H1 (cell line): Measurements from ENCODE around the gene TBRG4. TPM values are rescaled to one million over a fixed set of nuclear protein-coding genes. Genes with fewer than 3 reads are reported as not detected.

Experiments
- CTCF ChIA-PET: fragments of 300-600 bp; sonication (Branson Sonifier 250); formaldehyde crosslinking; loops from one replicate; lab custom pipeline; 2021; ENCODE audit not compliant: partially characterized antibody; lab: Charles Lee
- POLR2A ChIA-PET: fragments of 300-600 bp; sonication (Branson Sonifier 250); formaldehyde crosslinking; loops from one replicate; lab custom pipeline; 2021; ENCODE audit warnings: inconsistent platforms; ENCODE audit not compliant: partially characterized antibody; lab: Charles Lee
- DNase-seq, 2 experiments: peaks; one replicate each; pipeline versions ENCODE4 v3.0.0 to v3.0.0-alpha.2; 2010 to 2022; ENCODE audit warnings: low spot score in 2 of 2, low read depth in 1 of 2, mixed read lengths in 1 of 2
- FAIRE-seq: peaks from 2 replicates; lab custom pipeline; 2011; peaks lifted over from hg19 to GRCh38; lab: Jason Lieb, UNC
- H2AFZ ChIP-seq: 2 replicates; pipeline ENCODE4 v1.8.1; 2012; ENCODE audit warnings: low read length, inconsistent platforms
- H2AK5ac ChIP-seq: 2 replicates; pipeline ENCODE4 v1.6.1; 2013; ENCODE audit warnings: low read depth, low read length
- H2BK120ac ChIP-seq: replicated peaks from 2 replicates; pipeline ENCODE3; 2013; ENCODE audit warnings: low read depth, low read length, inconsistent platforms
- H2BK12ac ChIP-seq: 2 replicates; pipeline ENCODE4 v1.6.1; 2013; ENCODE audit warnings: low read depth, low read length
- H2BK15ac ChIP-seq: 2 replicates; pipeline ENCODE4 v1.6.1; 2013; ENCODE audit warnings: low read length
- H2BK20ac ChIP-seq: 2 replicates; pipeline ENCODE4 v1.6.1; 2013; ENCODE audit warnings: low read length
- H2BK5ac ChIP-seq: 2 replicates; pipeline ENCODE4 v1.6.1; 2013; ENCODE audit warnings: low read depth, low read length
- H3K14ac ChIP-seq: 2 replicates; pipeline ENCODE4 v1.6.1; 2013; ENCODE audit warnings: inconsistent platforms; ENCODE audit not compliant: insufficient read length
- H3K18ac ChIP-seq: 2 replicates; pipeline ENCODE4 v1.6.1; 2013; ENCODE audit warnings: low read length; ENCODE audit errors: extremely low read depth
- H3K23ac ChIP-seq: 2 replicates; pipeline ENCODE4 v1.6.1; 2013; ENCODE audit warnings: inconsistent platforms; ENCODE audit not compliant: insufficient read length
- H3K23me2 ChIP-seq: 2 replicates; pipeline ENCODE4 v1.6.1; 2013; ENCODE audit warnings: low read depth, low read length
- H3K27ac ChIP-seq: 2 replicates; pipeline ENCODE4 v1.6.1; 2011; ENCODE audit warnings: low read depth, low read length, inconsistent platforms
- H3K27me3 ChIP-seq, 4 experiments: replicated peaks in 1 of 4; 1 replicate in 1 of 4; 2 replicates in 3 of 4; pipeline versions ENCODE4 v1.6.1 to v1.8.1; 2011 to 2013; ENCODE audit warnings: low read length in 3 of 4, mild to moderate bottlenecking in 3 of 4, inconsistent platforms in 2 of 4, mixed read lengths in 2 of 4, moderate library complexity in 1 of 4; ENCODE audit not compliant: control insufficient read depth in 3 of 4, insufficient read depth in 3 of 4; ENCODE audit errors: extremely low read depth in 1 of 4
- H3K36me3 ChIP-seq, 4 experiments: 2 replicates each; pipeline versions ENCODE4 v1.6.1 to v1.8.1; 2011 to 2013; ENCODE audit warnings: mild to moderate bottlenecking in 4 of 4, low read length in 3 of 4, moderate library complexity in 2 of 4, control low read depth in 1 of 4, inconsistent platforms in 1 of 4; ENCODE audit not compliant: insufficient read depth in 4 of 4, control insufficient read depth in 2 of 4
- H3K4ac ChIP-seq: replicated peaks from 2 replicates; pipeline ENCODE3; 2013; ENCODE audit warnings: low read length, low read depth, mixed read lengths, inconsistent platforms; ENCODE audit not compliant: insufficient read length
- H3K4me1 ChIP-seq, 4 experiments: replicated peaks in 1 of 4; 1 replicate in 1 of 4; 2 replicates in 3 of 4; pipeline versions ENCODE4 v1.6.1 to v1.8.1; 2011 to 2013; ENCODE audit warnings: low read length in 3 of 4, inconsistent platforms in 2 of 4, mixed read lengths in 1 of 4; ENCODE audit not compliant: insufficient read depth in 4 of 4, control insufficient read depth in 3 of 4
- H3K4me2 ChIP-seq, 2 experiments: 2 replicates each; pipeline versions ENCODE4 v1.6.1 to v1.8.1; 2011 to 2013; ENCODE audit warnings: low read depth in 2 of 2, low read length in 2 of 2, control low read depth in 1 of 2, inconsistent platforms in 1 of 2, mild to moderate bottlenecking in 1 of 2; ENCODE audit not compliant: insufficient read depth in 1 of 2
- H3K4me3 ChIP-seq, 4 experiments: fragments of 200-600, 300-600 bp in 1 of 4; sonication (generic), shearing (Covaris generic), sonication (Bioruptor Twin) in 1 of 4; 2 replicates each; pipeline versions ENCODE4 v1.5.1 to v1.8.1; 2011 to 2016; ENCODE audit warnings: low read length in 4 of 4, low read depth in 3 of 4, control low read depth in 2 of 4, inconsistent platforms in 2 of 4, mild to moderate bottlenecking in 2 of 4, mixed read lengths in 1 of 4, moderate library complexity in 1 of 4; ENCODE audit not compliant: insufficient read depth in 2 of 4; ENCODE audit errors: extremely low read depth in 1 of 4
- H3K56ac ChIP-seq: replicated peaks from 2 replicates; pipeline ENCODE3; 2013; ENCODE audit warnings: low read depth, mild to moderate bottlenecking, mixed read lengths, low read length, inconsistent platforms; ENCODE audit not compliant: insufficient read length
- H3K79me1 ChIP-seq: 2 replicates; pipeline ENCODE4 v1.6.1; 2013; ENCODE audit warnings: low read depth, low read length, control low read depth
- H3K79me2 ChIP-seq, 2 experiments: 2 replicates each; pipeline versions ENCODE4 v1.6.1 to v1.8.1; 2012 to 2013; ENCODE audit warnings: low read length in 2 of 2, mild to moderate bottlenecking in 2 of 2, inconsistent platforms in 1 of 2; ENCODE audit not compliant: insufficient read depth in 2 of 2, control insufficient read depth in 1 of 2
- H3K9ac ChIP-seq, 4 experiments: replicated peaks in 1 of 4; 1 replicate in 1 of 4; 2 replicates in 3 of 4; pipeline versions ENCODE4 v1.6.1 to v1.8.1; 2011 to 2013; ENCODE audit warnings: low read depth in 3 of 4, low read length in 3 of 4, control low read depth in 2 of 4, mild to moderate bottlenecking in 2 of 4, moderate library complexity in 2 of 4, inconsistent platforms in 1 of 4; ENCODE audit errors: extremely low read depth in 1 of 4
- H3K9me3 ChIP-seq, 2 experiments: 2 replicates each; pipeline versions ENCODE4 v1.6.1 to v1.8.1; 2012 to 2013; ENCODE audit warnings: mild to moderate bottlenecking in 2 of 2, moderate library complexity in 2 of 2, control low read depth in 1 of 2, inconsistent platforms in 1 of 2, low read depth in 1 of 2, low read length in 1 of 2, mixed read lengths in 1 of 2; ENCODE audit not compliant: insufficient read depth in 2 of 2
- H4K20me1 ChIP-seq, 2 experiments: replicated peaks in 1 of 2; 2 replicates each; pipeline versions ENCODE3 to v1.8.1; 2011 to 2013; ENCODE audit warnings: inconsistent platforms in 2 of 2, low read length in 2 of 2, mild to moderate bottlenecking in 1 of 2; ENCODE audit not compliant: insufficient read depth in 2 of 2, control insufficient read depth in 1 of 2
- H4K5ac ChIP-seq: 2 replicates; pipeline ENCODE4 v1.6.1; 2013; ENCODE audit warnings: low read length, low read depth, mixed read lengths, inconsistent platforms; ENCODE audit not compliant: insufficient read length
- H4K8ac ChIP-seq: 2 replicates; pipeline ENCODE4 v1.8.0; 2013; ENCODE audit warnings: mild to moderate bottlenecking, moderate library complexity, low read length, inconsistent platforms; ENCODE audit not compliant: insufficient read depth; ENCODE audit errors: extremely low read depth
- H4K91ac ChIP-seq: replicated peaks from 2 replicates; pipeline ENCODE3; 2013; ENCODE audit warnings: low read length, mixed read lengths, inconsistent platforms; ENCODE audit not compliant: insufficient read length
- BACH1 ChIP-seq: IDR thresholded peaks from 2 replicates; pipeline ENCODE4 v1.6.1; 2012; ENCODE audit warnings: low read length, improper control_type of control experiment
- EGR1 ChIP-seq: IDR thresholded peaks from 2 replicates; pipeline ENCODE4 v1.6.1; 2011; ENCODE audit warnings: low read depth, low read length, borderline replicate concordance
- GTF2F1 ChIP-seq: IDR thresholded peaks from 2 replicates; pipeline ENCODE4 v1.6.1; 2012; ENCODE audit warnings: low read depth, low read length, improper control_type of control experiment, borderline replicate concordance
- KDM4A ChIP-seq: IDR thresholded peaks from one replicate; pipeline ENCODE4 v1.7.1; 2012; ENCODE audit warnings: low read depth, mild to moderate bottlenecking, moderate library complexity, low read length, inconsistent platforms; ENCODE audit not compliant: severe bottlenecking
- MAFK ChIP-seq: IDR thresholded peaks from 2 replicates; pipeline ENCODE4 v1.6.1; 2012; ENCODE audit warnings: low read depth, mild to moderate bottlenecking, improper control_type of control experiment, low read length
- RNF2 ChIP-seq: fragments of 200-900, 300-1000 bp; sonication (generic); IDR thresholded peaks from 2 replicates; pipeline ENCODE4 v1.7.1; 2016; ENCODE audit warnings: borderline replicate concordance, low read depth, mild to moderate bottlenecking, antibody characterized with exemption, low read length; ENCODE audit not compliant: poor library complexity, severe bottlenecking; ENCODE audit errors: missing control alignments
- SIX5 ChIP-seq: IDR thresholded peaks from 2 replicates; pipeline ENCODE4 v1.6.1; 2011; ENCODE audit warnings: mild to moderate bottlenecking, low read depth, low read length
- SP2 ChIP-seq: IDR thresholded peaks from 2 replicates; pipeline ENCODE4 v1.6.1; 2012; ENCODE audit warnings: mild to moderate bottlenecking, low read length, inconsistent platforms
- WGBS, 2 experiments: shearing (Covaris generic) in 1 of 2; methylation state at CpG; one replicate each; pipeline versions ENCODE4 v1.1.6 to v1.1.7; 2013 to 2015; ENCODE audit warnings: low lambda C conversion rate in 2 of 2, mixed read lengths in 2 of 2, inconsistent platforms in 1 of 2, low coverage in 1 of 2, missing lambda C conversion rate in 1 of 2; ENCODE audit not compliant: insufficient replicate concordance in 2 of 2, insufficient coverage in 1 of 2, insufficient read length in 1 of 2; ENCODE audit errors: extremely low coverage in 1 of 2, missing lambda C conversion rate in 1 of 2; 5-methylcytosine and 5-hydroxymethylcytosine counted together
- polyA plus RNA-seq, 7 experiments: library from polyadenylated mRNA; depleted of rRNA in 3 of 7; stranded (reverse) in 5 of 7; unstranded in 2 of 7; fragments of >200 nt in 5 of 7; fragments of 200-250 nt in 2 of 7; gene quantifications; 1 replicate in 5 of 7; 2 replicates in 1 of 7; 4 replicates in 1 of 7; pipeline versions ENCODE4 v1.2.1 to v1.2.3, GENCODE V29; 2011 to 2013; ENCODE audit warnings: missing spikeins in 2 of 7, mixed read lengths in 2 of 7
- total RNA-seq: library from RNA; stranded (reverse); fragmentation: NEBNext Ultra II Directional; extraction: Animal tissue kit (Norgen Biotek cat#: 25700); gene quantifications from 2 replicates; pipeline ENCODE4 v1.2.1, GENCODE V29; 2021
- TF ChIP-seq, protein P1 (sequence below): IDR thresholded peaks from 2 replicates; pipeline ENCODE4 v1.6.1; 2012; ENCODE audit warnings: inconsistent platforms

Gene TBRG4
- total and polyA plus RNA-seq, 2 of the 8 experiments (the other 6 are each of a cell fraction or from before 2014, with no cell fraction given), result 110 to 137 TPM

DNA sequence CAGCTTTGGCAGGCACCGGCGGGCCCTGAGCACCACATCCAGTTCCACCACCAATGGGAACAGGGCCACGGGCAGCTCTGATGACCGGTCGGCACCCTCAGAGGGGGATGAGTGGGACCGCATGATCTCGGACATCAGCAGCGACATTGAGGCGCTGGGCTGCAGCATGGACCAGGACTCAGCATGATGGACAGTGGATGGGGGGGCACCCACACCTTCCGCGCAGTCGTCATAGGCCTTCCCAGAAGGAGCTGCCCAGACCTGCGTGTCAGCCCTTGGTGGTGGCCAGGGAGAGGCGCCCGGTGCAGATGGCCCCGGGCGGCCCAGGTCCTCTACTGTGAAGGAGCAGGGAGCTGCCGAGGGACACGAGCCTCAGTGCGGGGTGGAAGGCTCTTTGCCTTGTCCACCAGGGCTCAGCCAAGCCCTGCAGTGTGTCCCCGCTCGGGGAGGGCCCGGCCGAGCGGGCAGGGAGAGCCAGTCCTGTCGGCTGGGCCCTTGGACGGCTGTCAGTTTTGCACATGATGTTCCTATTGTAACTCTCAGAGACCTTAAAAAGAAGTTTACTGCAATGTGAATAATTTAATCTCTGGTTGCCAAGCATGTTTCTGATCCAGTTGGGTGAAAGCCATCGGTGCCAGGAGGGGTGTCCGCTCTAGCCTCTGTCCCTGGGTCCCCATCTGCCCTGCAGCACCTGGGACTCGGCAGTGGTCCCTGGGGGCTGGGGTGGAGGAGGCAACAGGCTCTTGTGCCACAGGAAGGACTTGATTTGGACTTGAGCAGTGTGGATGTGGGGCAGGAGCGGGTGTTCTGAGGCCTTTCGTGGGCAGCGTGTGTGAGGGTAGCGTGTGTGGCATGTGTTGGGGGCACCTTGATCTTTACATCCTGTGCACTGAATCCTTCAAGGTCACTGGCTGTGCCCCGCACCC is 35.4 kb downstream of the TBRG4 start:
- Histone ChIP-seq H2AK5ac (no peak overlapping the region), H4K8ac (no peak overlapping the region), H3K27ac (no peak overlapping the region), H2BK5ac (no peak overlapping the region), H3K36me3 (peaks cover 0 to 10% (median 4%) of the 10 kb centered on the region in 4 experiments; a peak in 6 of 8 replicates), H3K79me1 (no peaks in the 10 kb centered on the region), H3K14ac (no peak overlapping the region), H3K56ac (no peak overlapping the region), H2AFZ (no peak overlapping the region), H3K4me1 (no peaks in the 10 kb centered on the region; a peak in 1 of 7 replicates), H3K23me2 (no peaks in the 10 kb centered on the region; the same call in 1 of the 2 replicates), H2BK12ac (no peak overlapping the region), H3K9ac (no peak overlapping the region), H3K27me3 (no peaks in the 10 kb centered on the region), H3K9me3 (no peaks in the 10 kb centered on the region), H4K20me1 (peaks cover 2 to 7% of the 10 kb centered on the region in 2 experiments), H3K18ac (no peak overlapping the region), H4K5ac (no peak overlapping the region), H2BK120ac (no peak overlapping the region), H3K23ac (no peak overlapping the region), H3K4ac (no peak overlapping the region), H3K4me3 (no peak overlapping the region), H3K4me2 (no peak overlapping the region), H2BK20ac (no peak overlapping the region), H2BK15ac (no peak overlapping the region), H4K91ac (no peak overlapping the region), H3K79me2 (no peaks in the 10 kb centered on the region)
- WGBS, 2 experiments, result 94% methylated on average over 32 of the region's 35 CpGs; no CpG with 5 or more reads in 1 of the 2 experiments
- FAIRE-seq (no peak), DNase-seq (no peak)
- ChIA-PET POLR2A (interaction anchor here (1.1 to 1.7 kb wide), 3 partner anchors 26 to 90 kb away, joined by 3 read pairs; no protein-coding TSS in a partner anchor), CTCF (no interaction called here)
- TF ChIP-seq EGR1 (no peak), SIX5 (no peak), MAFK (no peak), BACH1 (no peak), RNF2 (no peak), SP2 (no peak), GTF2F1 (no peak), KDM4A (no peak)
- TF ChIP-seq, protein P1, sequence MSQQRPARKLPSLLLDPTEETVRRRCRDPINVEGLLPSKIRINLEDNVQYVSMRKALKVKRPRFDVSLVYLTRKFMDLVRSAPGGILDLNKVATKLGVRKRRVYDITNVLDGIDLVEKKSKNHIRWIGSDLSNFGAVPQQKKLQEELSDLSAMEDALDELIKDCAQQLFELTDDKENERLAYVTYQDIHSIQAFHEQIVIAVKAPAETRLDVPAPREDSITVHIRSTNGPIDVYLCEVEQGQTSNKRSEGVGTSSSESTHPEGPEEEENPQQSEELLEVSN, result no peak
